CD8-positive, alpha-beta memory T cell (primary cell): ENCODE measurements around the gene DMGDH. TPM values are rescaled to one million over a fixed set of nuclear protein-coding genes. Genes with fewer than 3 reads are reported as not detected.
A peak's percentile ranks its signal among the peaks of the same experiment; 100 is the strongest.

ENCODE experiments used
- CTCF ChIA-PET: fragments of 350-600 bp; sonication (Branson Sonifier 250); formaldehyde crosslinking; loops from one replicate; lab custom pipeline; 2021; ENCODE audit warnings: antibody characterized with exemption; lab: Charles Lee
- POLR2A ChIA-PET: fragments of 350-600 bp; sonication (Branson Sonifier 250); formaldehyde crosslinking; loops from one replicate; lab custom pipeline; 2021; ENCODE audit warnings: antibody characterized with exemption; lab: Charles Lee
- DNase-seq, 5 donors: peaks; one replicate each; pipeline versions ENCODE4 v3.0.0 to v3.0.0-alpha.2; 2020 to 2022; ENCODE audit warnings: mixed read lengths in 1 of 5
- H3K27ac ChIP-seq: one replicate; pipeline ENCODE4 v1.7.0; 2013; ENCODE audit warnings: low read depth, mild to moderate bottlenecking, low read length, moderate library complexity
- H3K27me3 ChIP-seq: 2 replicates; pipeline ENCODE4 v1.7.0; 2013; ENCODE audit warnings: low read length, mild to moderate bottlenecking; ENCODE audit not compliant: insufficient read depth, poor library complexity, severe bottlenecking
- H3K36me3 ChIP-seq: 2 replicates; pipeline ENCODE4 v1.7.0; 2013; ENCODE audit warnings: mild to moderate bottlenecking, low read length, moderate library complexity; ENCODE audit not compliant: insufficient read depth
- H3K4me1 ChIP-seq: 2 replicates; pipeline ENCODE4 v1.7.0; 2013; ENCODE audit warnings: mild to moderate bottlenecking, low read length, moderate library complexity; ENCODE audit not compliant: insufficient read depth
- H3K4me3 ChIP-seq: 2 replicates; pipeline ENCODE4 v1.7.0; 2013; ENCODE audit warnings: mild to moderate bottlenecking, low read length
- H3K9me3 ChIP-seq: 2 replicates; pipeline ENCODE4 v1.7.0; 2013; ENCODE audit warnings: mild to moderate bottlenecking, low read length
- H3K27ac Mint-ChIP-seq, 8 donors: one replicate each; pipeline ENCODE4 v1.8.0; 2020 to 2021; ENCODE audit warnings: mixed read lengths in 8 of 8, mild to moderate bottlenecking in 6 of 8, inconsistent platforms in 3 of 8, moderate library complexity in 3 of 8
- H3K27me3 Mint-ChIP-seq, 2 donors: one replicate each; pipeline ENCODE4 v1.8.0; 2020 to 2021; ENCODE audit warnings: mixed read lengths in 2 of 2, mild to moderate bottlenecking in 1 of 2, moderate library complexity in 1 of 2
- H3K36me3 Mint-ChIP-seq, 3 donors: one replicate each; pipeline ENCODE4 v1.8.0; 2020 to 2021; ENCODE audit warnings: mixed read lengths in 3 of 3, inconsistent platforms in 1 of 3, mild to moderate bottlenecking in 1 of 3
- H3K4me1 Mint-ChIP-seq, 3 donors: one replicate each; pipeline ENCODE4 v1.8.0; 2020 to 2021; ENCODE audit warnings: mixed read lengths in 3 of 3, inconsistent platforms in 1 of 3, mild to moderate bottlenecking in 1 of 3
- H3K4me3 Mint-ChIP-seq, 7 donors: one replicate each; pipeline ENCODE4 v1.8.0; 2020 to 2021; ENCODE audit warnings: mixed read lengths in 7 of 7, mild to moderate bottlenecking in 6 of 7, moderate library complexity in 4 of 7, inconsistent platforms in 2 of 7
- H3K9me3 Mint-ChIP-seq, 5 donors: one replicate each; pipeline ENCODE4 v1.8.0; 2020 to 2022; ENCODE audit warnings: mixed read lengths in 5 of 5, mild to moderate bottlenecking in 3 of 5, moderate library complexity in 2 of 5, inconsistent platforms in 1 of 5
- polyA plus RNA-seq: library from polyadenylated mRNA; unstranded; fragments of 300-500 nt; fragmentation: Illumina TruSeq; gene quantifications from one replicate; pipeline ENCODE4 v1.2.3, GENCODE V29; 2021
- total RNA-seq, 2 experiments: library from RNA; stranded (reverse); gene quantifications; one replicate each; pipeline ENCODE4 v1.2.3, GENCODE V29; 2021

Gene DMGDH
- total and polyA plus RNA-seq, 3 experiments from 2014 or later = not detected

DNA sequence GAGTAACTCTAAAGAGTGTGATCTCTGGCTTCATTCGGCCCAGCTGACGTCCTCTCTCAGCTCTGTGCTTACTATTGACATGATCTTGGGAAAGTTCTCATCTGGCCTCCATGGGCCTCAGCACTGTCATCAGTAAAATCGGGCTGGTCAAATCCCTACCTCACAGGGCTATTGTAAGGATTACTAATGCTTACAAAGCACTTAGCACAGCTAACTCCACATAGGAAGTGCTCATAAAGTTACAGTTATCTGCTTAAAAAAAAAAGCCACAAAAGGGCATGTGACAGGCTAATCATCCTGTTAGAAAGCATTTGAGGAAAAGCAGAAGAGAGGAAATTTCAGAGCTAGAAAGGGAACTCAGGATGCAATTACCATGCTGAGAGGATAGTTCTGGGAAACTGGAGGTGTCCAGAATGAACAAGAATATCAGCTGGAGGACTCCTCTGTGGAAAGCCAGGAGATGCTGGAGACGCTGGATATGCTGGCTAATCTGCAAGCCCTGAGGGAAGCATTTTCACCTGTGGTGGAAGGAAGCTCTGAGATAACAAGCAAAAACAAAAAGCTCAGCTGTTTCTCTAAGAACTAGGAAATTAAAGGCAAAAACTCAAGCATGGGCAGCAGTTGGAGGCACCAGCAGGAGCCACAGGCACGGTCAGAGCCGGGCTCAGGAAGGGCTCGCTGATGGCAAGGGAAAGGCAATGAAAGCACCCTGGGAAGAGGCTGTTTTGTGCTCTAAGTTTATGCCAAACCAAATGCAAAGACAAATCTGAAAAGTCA lies 37.7 kb upstream of the DMGDH start:
- peak overlapping the region in 1 of 8 donors; percentile 47 for H3K27ac Mint-ChIP-seq
- H3K9me3 Mint-ChIP-seq = no peaks in the 10 kb centered on the region
- ChIA-PET CTCF (interaction anchor here (1.1 to 1.6 kb wide), 3 partner anchors 9 to 126 kb away, joined by 3 to 5 read pairs (median 3); no protein-coding TSS in a partner anchor), POLR2A (no interaction called here)
- no peak overlapping the region for H3K4me3 Mint-ChIP-seq
- H3K4me1 ChIP-seq = no peaks in the 10 kb centered on the region
- DNase-seq = no peak
- H3K4me1 Mint-ChIP-seq = peaks cover 0 to 3% (median 0%) of the 10 kb centered on the region in 3 donors
- H3K27ac ChIP-seq = no peak overlapping the region
- no peaks in the 10 kb centered on the region for H3K36me3 Mint-ChIP-seq
- H3K4me3 ChIP-seq = no peak overlapping the region
- H3K9me3 ChIP-seq = no peaks in the 10 kb centered on the region
- H3K27me3 ChIP-seq = peaks cover 10% of the 10 kb centered on the region
- no peaks in the 10 kb centered on the region for H3K36me3 ChIP-seq
- H3K27me3 Mint-ChIP-seq = peaks cover 25 to 67% of the 10 kb centered on the region in 2 donors

DNA sequence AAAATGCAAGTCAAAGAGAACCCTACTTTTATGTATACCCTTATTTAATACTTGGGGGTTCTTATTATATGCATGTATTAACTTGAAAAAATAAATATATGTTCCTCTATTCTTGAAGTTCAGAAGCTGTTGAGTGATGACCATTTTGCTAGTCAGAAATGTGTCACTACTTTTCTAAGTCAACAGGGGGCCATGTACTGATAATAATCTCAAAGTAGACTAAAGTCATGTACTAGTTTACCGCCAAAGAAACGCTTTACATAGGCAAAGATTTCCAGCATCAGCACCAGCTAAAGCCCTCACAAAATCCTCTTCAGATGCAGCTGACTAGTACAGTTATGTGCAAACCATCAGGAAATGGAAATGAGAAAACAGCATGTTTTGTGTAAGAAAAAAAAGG lies 36.4 kb upstream of the DMGDH start:
- peaks cover 16 to 59% of the 10 kb centered on the region in 2 donors for H3K27me3 Mint-ChIP-seq
- peaks cover 0 to 4% (median 1%) of the 10 kb centered on the region in 3 donors for H3K36me3 Mint-ChIP-seq
- no peak overlapping the region for H3K4me3 Mint-ChIP-seq
- Histone ChIP-seq H3K4me1 (no peaks in the 10 kb centered on the region), H3K9me3 (no peaks in the 10 kb centered on the region), H3K4me3 (no peak overlapping the region), H3K27me3 (peaks cover 10% of the 10 kb centered on the region), H3K36me3 (no peaks in the 10 kb centered on the region), H3K27ac (no peak overlapping the region)
- H3K27ac Mint-ChIP-seq = no peak overlapping the region
- peaks cover 0 to 3% (median 0%) of the 10 kb centered on the region in 3 donors for H3K4me1 Mint-ChIP-seq
- DNase-seq = no peak
- POLR2A ChIA-PET = no interaction called here
- CTCF ChIA-PET = interaction anchor here (1.1 to 1.6 kb wide), 5 partner anchors 10 to 124 kb away, joined by 3 to 5 read pairs (median 3); no protein-coding TSS in a partner anchor
- peaks cover 0 to 6% (median 2%) of the 10 kb centered on the region in 5 donors for H3K9me3 Mint-ChIP-seq

- ChIA-PET POLR2A (no interaction called here), CTCF (no interaction called here)
- no peaks in the 10 kb centered on the region for H3K4me1 ChIP-seq
- H3K36me3 Mint-ChIP-seq = no peaks in the 10 kb centered on the region
- H3K27ac ChIP-seq = no peak overlapping the region
- no peak overlapping the region for H3K4me3 ChIP-seq
- peaks cover 0 to 31% of the 10 kb centered on the region in 2 donors for H3K27me3 Mint-ChIP-seq
- H3K9me3 ChIP-seq = no peaks in the 10 kb centered on the region
- H3K36me3 ChIP-seq = no peaks in the 10 kb centered on the region
- peaks cover 0 to 7% (median 2%) of the 10 kb centered on the region in 5 donors for H3K9me3 Mint-ChIP-seq
- H3K4me3 Mint-ChIP-seq = no peak overlapping the region
- DNase-seq = no peak
- H3K4me1 Mint-ChIP-seq = no peaks in the 10 kb centered on the region
- H3K27me3 ChIP-seq = no peaks in the 10 kb centered on the region
- H3K27ac Mint-ChIP-seq = no peak overlapping the region
Observed at GRCh38 chr5:79093762-79094161, 24.3 kb upstream of the DMGDH start.

DNA sequence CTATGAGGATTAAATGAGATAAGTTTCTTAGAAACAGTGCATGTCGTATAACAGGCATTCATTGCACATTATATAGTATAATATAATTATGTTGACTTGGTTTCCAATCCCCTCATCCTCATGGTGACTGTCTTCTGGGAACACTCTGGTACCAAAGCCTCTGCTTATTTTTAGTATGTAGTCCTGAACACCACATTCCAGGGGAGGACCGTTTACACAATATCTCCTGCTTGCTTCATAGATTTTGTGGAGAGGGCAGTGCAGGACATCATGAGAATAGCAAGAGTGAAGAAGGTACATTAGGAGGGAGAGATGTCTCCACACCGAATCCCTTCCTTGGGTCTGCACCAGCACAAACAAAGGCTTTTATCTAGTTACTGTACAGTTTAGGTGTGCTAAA lies 21.6 kb upstream of the DMGDH start:
- ChIA-PET POLR2A (no interaction called here), CTCF (no interaction called here)
- no peak for DNase-seq
- Mint-ChIP-seq H3K9me3 (peaks cover 0 to 4% (median 2%) of the 10 kb centered on the region in 5 donors), H3K27me3 (peaks cover 0 to 34% of the 10 kb centered on the region in 2 donors), H3K36me3 (no peaks in the 10 kb centered on the region), H3K4me1 (no peaks in the 10 kb centered on the region), H3K4me3 (no peak overlapping the region), H3K27ac (no peak overlapping the region)
- Histone ChIP-seq H3K27me3 (no peaks in the 10 kb centered on the region), H3K4me1 (no peaks in the 10 kb centered on the region), H3K36me3 (no peaks in the 10 kb centered on the region), H3K9me3 (no peaks in the 10 kb centered on the region), H3K4me3 (no peak overlapping the region), H3K27ac (no peak overlapping the region)

DNA sequence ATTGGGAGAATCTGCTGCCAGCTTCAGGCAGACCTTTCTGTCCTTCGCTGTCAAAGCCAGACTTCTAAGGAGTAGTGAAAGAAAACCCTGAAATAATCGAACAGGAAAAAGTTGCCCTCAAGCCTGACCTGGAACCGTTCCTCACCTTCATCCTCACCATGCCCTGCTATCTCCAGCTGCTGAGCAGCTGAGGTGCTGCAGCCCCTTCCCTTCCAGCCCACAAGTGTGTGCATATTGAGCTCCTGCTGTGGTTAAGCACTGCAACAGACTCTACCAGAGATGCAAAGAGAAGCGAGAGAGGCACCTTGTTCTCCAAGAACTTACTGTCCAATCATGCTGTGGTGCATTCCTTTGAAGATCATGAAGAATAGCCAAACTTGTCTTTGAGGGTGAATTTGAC lies 19.0 kb upstream of the DMGDH start:
- Histone ChIP-seq H3K4me1 (no peaks in the 10 kb centered on the region), H3K27me3 (no peaks in the 10 kb centered on the region), H3K36me3 (no peaks in the 10 kb centered on the region), H3K4me3 (no peak overlapping the region), H3K27ac (no peak overlapping the region), H3K9me3 (no peaks in the 10 kb centered on the region)
- Mint-ChIP-seq H3K27me3 (peaks cover 0 to 20% of the 10 kb centered on the region in 2 donors), H3K4me1 (no peaks in the 10 kb centered on the region), H3K36me3 (no peaks in the 10 kb centered on the region), H3K9me3 (no peaks in the 10 kb centered on the region), H3K4me3 (no peak overlapping the region), H3K27ac (no peak overlapping the region)
- ChIA-PET CTCF (interaction anchor here (2.8 kb wide), 1 partner anchor 9 kb away, joined by 7 read pairs; no protein-coding TSS in a partner anchor), POLR2A (no interaction called here)
- DNase-seq = no peak

GRCh38 chr5:79086116-79086515 lies 16.6 kb upstream of the DMGDH start:
- Histone ChIP-seq H3K4me1 (no peaks in the 10 kb centered on the region), H3K9me3 (no peaks in the 10 kb centered on the region), H3K27ac (no peak overlapping the region), H3K27me3 (no peaks in the 10 kb centered on the region), H3K4me3 (no peak overlapping the region), H3K36me3 (no peaks in the 10 kb centered on the region)
- ChIA-PET CTCF (no interaction called here), POLR2A (no interaction called here)
- Mint-ChIP-seq H3K4me3 (no peak overlapping the region), H3K9me3 (no peaks in the 10 kb centered on the region), H3K27me3 (peaks cover 0 to 9% of the 10 kb centered on the region in 2 donors), H3K36me3 (no peaks in the 10 kb centered on the region), H3K4me1 (no peaks in the 10 kb centered on the region), H3K27ac (no peak overlapping the region)
- DNase-seq = no peak

- no peaks in the 10 kb centered on the region for H3K9me3 ChIP-seq
- CTCF ChIA-PET = no interaction called here
Observed at GRCh38 chr5:79081779-79082178, 12.3 kb upstream of the DMGDH start.

DNA sequence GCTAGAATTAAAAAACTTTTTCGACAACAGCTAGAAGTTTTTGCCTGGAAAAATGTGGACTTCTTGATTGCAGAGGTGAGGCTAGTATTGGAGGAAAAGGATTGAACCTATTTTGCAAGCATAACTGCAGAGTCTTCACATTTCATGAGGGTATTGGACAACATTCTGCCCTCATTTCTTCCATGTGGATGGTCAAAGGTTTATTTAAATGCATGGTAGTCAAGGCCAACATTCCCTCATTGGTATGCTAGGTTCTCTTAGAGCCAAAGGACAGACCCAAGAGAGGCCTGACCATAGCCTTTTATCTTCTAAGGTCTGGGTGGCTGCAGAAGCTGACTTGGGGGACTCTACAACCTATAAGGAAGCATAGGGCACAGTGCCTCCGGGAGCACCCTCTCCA lies 11.3 kb upstream of the DMGDH start:
- Mint-ChIP-seq H3K27me3 (peaks cover 2 to 4% of the 10 kb centered on the region in 2 donors), H3K36me3 (no peaks in the 10 kb centered on the region), H3K4me1 (peaks cover 0 to 4% (median 3%) of the 10 kb centered on the region in 3 donors), H3K27ac (no peak overlapping the region), H3K9me3 (no peaks in the 10 kb centered on the region), H3K4me3 (no peak overlapping the region)
- no peaks in the 10 kb centered on the region for H3K4me1 ChIP-seq
- POLR2A ChIA-PET = no interaction called here
- no peak overlapping the region for H3K4me3 ChIP-seq
- H3K36me3 ChIP-seq = no peaks in the 10 kb centered on the region
- no peaks in the 10 kb centered on the region for H3K9me3 ChIP-seq
- H3K27ac ChIP-seq = no peak overlapping the region
- DNase-seq = no peak
- CTCF ChIA-PET = no interaction called here
- no peaks in the 10 kb centered on the region for H3K27me3 ChIP-seq

More at GRCh38 chr5:79081779-79082178, 12.3 kb upstream of the DMGDH start:
- no peak overlapping the region for H3K27ac Mint-ChIP-seq
- Histone ChIP-seq H3K27me3 (no peaks in the 10 kb centered on the region), H3K4me1 (no peaks in the 10 kb centered on the region), H3K4me3 (no peak overlapping the region), H3K36me3 (no peaks in the 10 kb centered on the region), H3K27ac (no peak overlapping the region)
- H3K36me3 Mint-ChIP-seq = no peaks in the 10 kb centered on the region
- POLR2A ChIA-PET = no interaction called here
- H3K4me1 Mint-ChIP-seq = peaks cover 0 to 4% (median 3%) of the 10 kb centered on the region in 3 donors
- DNase-seq = no peak
- no peaks in the 10 kb centered on the region for H3K9me3 Mint-ChIP-seq
- no peaks in the 10 kb centered on the region for H3K27me3 Mint-ChIP-seq
- no peak overlapping the region for H3K4me3 Mint-ChIP-seq
